Stomach (tissue), 9 donors: Measurements from ENCODE around the gene METAP2. TPM values are rescaled to one million over a fixed set of nuclear protein-coding genes. Genes with fewer than 3 reads are reported as not detected.

Source experiments
- DNase-seq, 2 donors: peaks; one replicate each; pipeline versions ENCODE4 v3.0.0 to v3.0.0-alpha.2; 2013 to 2019
- H3K27ac ChIP-seq, 5 donors: fragments of 200-600 bp in 4 of 5; sonication (generic) in 4 of 5; one replicate each; pipeline ENCODE4 v1.5.1; 2013 to 2019; ENCODE audit warnings: mild to moderate bottlenecking in 1 of 5, moderate library complexity in 1 of 5
- H3K27me3 ChIP-seq, 3 donors: fragments of 200-600 bp; sonication (generic); one replicate each; pipeline ENCODE4 v1.5.1; 2017 to 2019; ENCODE audit warnings: mixed run types in 1 of 3
- H3K36me3 ChIP-seq, 4 donors: fragments of 200-600 bp; sonication (generic); 1 replicate in 3 of 4; 2 replicates in 1 of 4; pipeline ENCODE4 v1.5.1; 2016 to 2019
- H3K4me1 ChIP-seq, 4 donors: fragments of 200-600 bp; sonication (generic); one replicate each; pipeline ENCODE4 v1.5.1; 2016 to 2019
- H3K4me3 ChIP-seq, 4 donors: fragments of 200-600 bp; sonication (generic) in 3 of 4; one replicate each; pipeline ENCODE4 v1.5.1; 2016 to 2019; ENCODE audit warnings: mild to moderate bottlenecking in 1 of 4
- H3K9me3 ChIP-seq, 4 donors: fragments of 200-600 bp; sonication (generic); one replicate each; pipeline ENCODE4 v1.5.1; 2016 to 2019
- EP300 ChIP-seq: sonication (generic); formaldehyde crosslinking; IDR thresholded peaks from one replicate; pipeline ENCODE4 v1.6.1; 2017; ENCODE audit warnings: antibody characterized with exemption
- POLR2A ChIP-seq, 4 donors: fragments of 450-650 bp; IDR thresholded peaks; one replicate each; pipeline ENCODE4 v1.6.1; 2016; ENCODE audit warnings: antibody characterized with exemption in 4 of 4, control low read depth in 2 of 4, mild to moderate bottlenecking in 1 of 4, moderate library complexity in 1 of 4
- POLR2AphosphoS5 ChIP-seq, 3 donors: sonication (generic); formaldehyde crosslinking; IDR thresholded peaks; one replicate each; pipeline ENCODE4 v1.6.1; 2016; ENCODE audit warnings: antibody characterized with exemption in 3 of 3
- WGBS, 5 donors: extraction: QIAGEN DNeasy Blood & Tissue Kit in 3 of 5; methylation state at CpG; one replicate each; pipeline versions ENCODE4 v1.1.5 to v1.1.7; 2013 to 2018; 5-methylcytosine and 5-hydroxymethylcytosine counted together
- intact Hi-C: fragments of 100-400 bp; cut with DNase I; formaldehyde crosslinking; loops from one replicate; pipeline ENCODE4 v1.15.1; 2023; ENCODE audit warnings: low total_unique reads
- polyA plus RNA-seq, 3 donors: library from polyadenylated mRNA; stranded (reverse); fragments of 200-250 nt; gene quantifications; one replicate each; pipeline ENCODE4 v1.2.3, GENCODE V29; 2013
- small RNA-seq, 4 donors: library from RNA; depleted of rRNA; stranded (forward); fragments of <200 nt; gene quantifications; one replicate each; pipeline ENCODE3, GENCODE V24; 2016
- total RNA-seq, 5 donors: library from RNA; depleted of rRNA; stranded (reverse); fragments of >200 nt; gene quantifications; one replicate each; pipeline versions ENCODE4 v1.1.0 to v1.2.3, GENCODE V29; 2014 to 2016
- TF ChIP-seq, protein P1 (sequence below), 7 experiments: fragments of 450-650 bp in 4 of 7; fragments of 200-600 bp in 3 of 7; sonication (generic) in 3 of 7; IDR thresholded peaks; one replicate each; pipeline ENCODE4 v1.5.1; 2016 to 2019; ENCODE audit warnings: antibody characterized with exemption in 7 of 7, control low read depth in 2 of 7, mild to moderate bottlenecking in 1 of 7
- donor health status: healthy with polysubstance abuse.
- donor health status: Bipolar disorder and iron deficiency.
- donor health status: healthy.

The METAP2 gene
- total and polyA plus RNA-seq, 8 donors, result 14.0 to 111 (median 43.6) TPM

DNA sequence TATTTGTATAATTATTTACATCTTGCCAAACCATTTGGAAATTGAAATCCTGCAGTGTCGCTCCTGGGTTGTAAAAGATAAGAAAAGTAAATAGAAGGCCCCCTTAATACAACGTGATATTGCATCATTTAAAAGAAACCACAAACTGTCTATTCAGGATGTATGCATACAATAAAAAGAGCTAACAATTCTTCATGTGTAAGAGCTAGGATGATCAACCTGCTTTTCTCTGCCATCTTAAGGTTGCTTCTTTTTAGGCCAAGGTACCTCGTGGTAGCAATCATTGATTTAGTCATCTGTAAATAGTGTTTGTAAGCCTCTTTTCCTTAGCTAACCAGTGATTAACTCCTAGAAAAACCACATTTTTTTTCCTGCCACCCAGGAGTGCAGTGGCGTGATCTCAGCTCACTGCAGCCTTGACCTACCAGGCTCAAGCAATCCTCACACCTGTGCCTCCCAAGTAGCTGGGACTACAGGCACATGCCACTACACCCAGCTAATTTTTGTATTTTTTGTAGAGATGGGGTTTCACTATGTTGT is 80.7 kb downstream of the METAP2 start:
- 32 to 48% (median 40%) methylated on average over 4 of the region's 4 CpGs for WGBS, 5 donors
- H3K4me3 ChIP-seq, result no peak overlapping the region
- TF ChIP-seq POLR2A (IDR thresholded peaks at IDR 0.05) (no peak), EP300 (no peak)
- TF ChIP-seq, protein P1, sequence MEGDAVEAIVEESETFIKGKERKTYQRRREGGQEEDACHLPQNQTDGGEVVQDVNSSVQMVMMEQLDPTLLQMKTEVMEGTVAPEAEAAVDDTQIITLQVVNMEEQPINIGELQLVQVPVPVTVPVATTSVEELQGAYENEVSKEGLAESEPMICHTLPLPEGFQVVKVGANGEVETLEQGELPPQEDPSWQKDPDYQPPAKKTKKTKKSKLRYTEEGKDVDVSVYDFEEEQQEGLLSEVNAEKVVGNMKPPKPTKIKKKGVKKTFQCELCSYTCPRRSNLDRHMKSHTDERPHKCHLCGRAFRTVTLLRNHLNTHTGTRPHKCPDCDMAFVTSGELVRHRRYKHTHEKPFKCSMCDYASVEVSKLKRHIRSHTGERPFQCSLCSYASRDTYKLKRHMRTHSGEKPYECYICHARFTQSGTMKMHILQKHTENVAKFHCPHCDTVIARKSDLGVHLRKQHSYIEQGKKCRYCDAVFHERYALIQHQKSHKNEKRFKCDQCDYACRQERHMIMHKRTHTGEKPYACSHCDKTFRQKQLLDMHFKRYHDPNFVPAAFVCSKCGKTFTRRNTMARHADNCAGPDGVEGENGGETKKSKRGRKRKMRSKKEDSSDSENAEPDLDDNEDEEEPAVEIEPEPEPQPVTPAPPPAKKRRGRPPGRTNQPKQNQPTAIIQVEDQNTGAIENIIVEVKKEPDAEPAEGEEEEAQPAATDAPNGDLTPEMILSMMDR (IDR thresholded peaks at IDR 0.05), result no peak
- peaks cover 0 to 5% (median 0%) of the 10 kb centered on the region in 3 donors for H3K27me3 ChIP-seq
- no peaks in the 10 kb centered on the region for H3K36me3 ChIP-seq
- DNase-seq, result no peak
- no peaks in the 10 kb centered on the region for H3K4me1 ChIP-seq
- no peak overlapping the region for H3K27ac ChIP-seq
- intact Hi-C loops, result no loop called here
- peaks cover 0 to 3% (median 0%) of the 10 kb centered on the region in 4 donors for H3K9me3 ChIP-seq

DNA sequence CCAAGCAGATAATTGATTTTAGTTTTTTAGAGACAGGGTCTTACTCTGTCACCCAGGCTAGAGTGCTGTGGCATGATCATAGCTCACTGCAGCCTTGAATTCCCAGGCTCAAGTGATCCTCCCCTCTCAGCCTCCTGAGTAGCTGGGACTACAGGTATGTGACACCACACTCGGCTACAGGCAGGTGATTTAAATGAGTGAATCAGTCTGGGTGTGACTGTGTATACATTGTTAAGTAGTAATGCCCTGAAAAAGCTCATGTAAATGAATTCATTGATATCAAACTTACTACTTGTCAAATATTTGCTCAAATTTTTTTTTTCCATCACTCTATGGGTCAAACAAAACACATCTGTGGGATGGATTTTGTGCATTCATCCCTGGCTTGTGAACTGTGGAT is 83.7 kb downstream of the METAP2 start:
- DNase-seq, result peak in 1 of 2 donors; percentile 49
- 25 to 53% (median 32%) methylated on average over 1 of the region's 1 CpG for WGBS, 5 donors
- Histone ChIP-seq H3K4me1 (no peaks in the 10 kb centered on the region), H3K27ac (no peak overlapping the region), H3K4me3 (no peak overlapping the region), H3K27me3 (no peaks in the 10 kb centered on the region), H3K9me3 (no peaks in the 10 kb centered on the region), H3K36me3 (no peaks in the 10 kb centered on the region)
- TF ChIP-seq POLR2AphosphoS5 (IDR thresholded peaks at IDR 0.05) (no peak), EP300 (no peak), POLR2A (IDR thresholded peaks at IDR 0.05) (no peak)
- TF ChIP-seq, protein P1 (IDR thresholded peaks at IDR 0.05), result no peak
- intact Hi-C loops, result no loop called here

Small RNA genes within 50 kb of the gene (small RNA-seq; reads per million reads assigned to genes)
- 0 reads per million in 4 donors for gene RNU6-735P

Other genes with a start within 250 kb of the METAP2 start
- 1 to 10 TPM in 1 of 5 donors, under 1 TPM in 2, not detected in 2; under 0.01 to 2.6 (median 0.43) TPM for gene USP44, start 77.3 kb downstream of the METAP2 start, total RNA-seq
- under 1 TPM; 0.19 to 0.61 (median 0.28) TPM for gene USP44, start 77.3 kb downstream of the METAP2 start, polyA plus RNA-seq